Measurements from ENCODE around the gene DIS3L2.

DIS3L2 gene

DNA sequence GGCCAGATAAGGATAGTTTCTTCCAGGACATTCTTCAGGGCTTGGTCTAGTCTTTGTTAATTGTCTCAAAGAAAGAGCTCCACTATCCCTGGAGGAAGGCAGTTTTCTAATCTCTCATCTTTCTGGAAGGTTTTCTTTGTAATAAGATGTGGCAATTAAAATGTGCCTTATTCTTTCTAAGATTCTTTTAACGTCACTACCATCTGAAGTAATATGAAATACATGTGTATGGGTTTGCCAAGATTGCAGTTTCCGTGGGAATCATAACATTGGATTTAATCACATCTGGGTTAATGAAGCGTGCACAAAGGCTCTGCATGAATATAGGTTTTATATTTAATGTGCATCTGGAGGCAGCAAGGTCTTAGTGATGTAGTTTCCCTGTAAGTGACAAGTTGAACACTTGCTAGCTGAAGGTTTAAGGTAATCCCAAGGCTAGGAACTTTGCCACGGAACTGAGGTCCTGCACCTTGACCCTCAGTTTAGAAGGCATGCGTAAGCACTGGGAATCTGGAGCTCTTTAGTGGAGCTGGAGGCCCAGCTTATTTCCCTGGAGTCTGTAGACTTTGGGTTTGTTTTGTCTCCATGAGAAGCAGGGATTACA lies 25.7 kb downstream of the DIS3L2 start:
- Histone ChIP-seq H3K27me3 (ENCODE audit: insufficient read depth, low read length) (no peaks in the 10 kb centered on the region), H2AFZ (ENCODE audit: low read depth, low read length) (no peak overlapping the region), H3K4me1 (ENCODE audit: insufficient read depth, low read length) (peaks cover 24% of the 10 kb centered on the region), H3K36me3 (ENCODE audit: insufficient read depth, low read length) (no peaks in the 10 kb centered on the region), H3K4me3 (ENCODE audit: low read length) (no peak overlapping the region), H3K9me3 (ENCODE audit: low read length) (no peaks in the 10 kb centered on the region)

DNA sequence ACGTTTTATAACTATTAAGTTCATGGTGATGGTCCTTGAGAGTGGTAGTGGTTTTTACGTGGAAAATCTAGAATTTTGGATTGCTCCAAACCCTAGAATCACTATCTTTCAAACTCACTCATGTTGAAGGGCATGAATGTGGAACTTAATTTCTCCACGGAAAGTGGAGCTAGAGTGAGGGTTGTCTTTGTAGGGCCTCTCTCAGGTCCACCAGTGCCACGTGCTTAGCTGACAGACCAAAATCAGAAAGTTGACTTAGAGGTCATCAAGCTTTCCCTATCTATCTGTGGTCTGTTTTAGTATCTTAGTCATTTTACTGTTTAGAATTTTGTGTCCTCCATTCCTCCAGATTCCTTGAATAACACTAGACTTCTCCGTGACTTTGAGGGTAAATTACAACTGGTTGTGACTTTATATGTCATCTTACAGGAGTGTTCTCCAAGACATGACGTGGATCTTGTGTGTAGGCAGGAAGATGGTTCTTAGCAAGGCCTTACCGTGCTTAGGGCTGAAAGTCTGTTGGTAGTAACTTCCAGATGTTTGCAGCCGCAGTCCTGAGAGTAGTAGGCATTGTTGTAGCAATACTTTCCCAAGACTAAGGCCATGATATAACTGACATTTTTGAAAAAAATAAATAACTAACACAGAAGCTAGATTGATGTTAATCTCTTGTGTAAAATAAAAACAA lies 26.8 kb downstream of the DIS3L2 start:
- Histone ChIP-seq H3K4me1 (ENCODE audit: insufficient read depth, low read length) (peaks cover 24% of the 10 kb centered on the region), H3K9me3 (ENCODE audit: low read length) (no peaks in the 10 kb centered on the region), H2AFZ (ENCODE audit: low read depth, low read length) (no peak overlapping the region), H3K36me3 (ENCODE audit: insufficient read depth, low read length) (no peaks in the 10 kb centered on the region), H3K4me3 (ENCODE audit: low read length) (no peak overlapping the region), H3K27me3 (ENCODE audit: insufficient read depth, low read length) (no peaks in the 10 kb centered on the region)

DNA sequence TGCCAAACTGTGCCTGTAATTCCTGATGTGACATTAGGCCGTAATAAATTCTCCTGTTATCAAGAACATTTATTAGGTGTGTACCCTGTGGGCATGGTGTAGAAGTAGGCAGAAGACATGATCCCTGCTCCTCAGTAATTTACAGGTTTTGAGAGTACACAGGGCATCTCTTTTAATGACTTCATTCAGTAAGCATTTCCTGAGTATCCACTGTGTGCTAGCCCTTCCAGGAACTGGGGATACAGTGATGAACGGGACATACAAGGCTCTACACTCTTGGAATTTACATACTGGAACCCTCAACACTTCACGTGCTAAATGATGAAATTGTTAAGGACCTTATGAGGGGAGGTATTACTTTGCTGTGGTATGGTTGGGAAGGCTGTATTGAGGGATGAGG lies 30.2 kb downstream of the DIS3L2 start:
- Histone ChIP-seq H3K27me3 (ENCODE audit: insufficient read depth, low read length) (no peaks in the 10 kb centered on the region), H3K4me3 (ENCODE audit: low read length) (no peak overlapping the region), H3K9me3 (ENCODE audit: low read length) (no peaks in the 10 kb centered on the region), H3K4me1 (ENCODE audit: insufficient read depth, low read length) (peaks cover 24% of the 10 kb centered on the region), H2AFZ (ENCODE audit: low read depth, low read length) (no peak overlapping the region), H3K36me3 (ENCODE audit: insufficient read depth, low read length) (no peaks in the 10 kb centered on the region)

DNA sequence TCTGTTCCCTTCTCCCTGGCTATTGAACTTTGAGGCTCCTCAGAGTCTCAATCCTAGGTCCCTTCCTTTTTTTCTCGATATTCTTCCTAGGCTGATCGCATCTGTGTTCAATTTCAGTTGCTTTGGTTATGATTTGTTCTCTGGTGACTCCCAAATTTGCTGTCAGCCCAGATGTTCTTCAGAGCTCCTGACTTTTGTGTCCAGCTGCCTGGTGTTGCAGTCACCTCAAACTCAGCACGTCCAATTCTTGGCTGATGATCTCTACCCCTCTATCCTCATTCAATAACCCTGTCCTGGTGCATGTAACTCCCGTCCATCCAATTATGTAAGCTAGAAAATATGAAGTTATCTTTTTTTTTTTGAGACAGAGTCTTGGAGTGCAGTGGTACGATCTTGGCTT lies 31.4 kb downstream of the DIS3L2 start:
- no peaks in the 10 kb centered on the region for H3K36me3 ChIP-seq (ENCODE audit: insufficient read depth, low read length)
- H3K27me3 ChIP-seq (ENCODE audit: insufficient read depth, low read length) = no peaks in the 10 kb centered on the region
- H3K4me1 ChIP-seq (ENCODE audit: insufficient read depth, low read length) = peaks cover 20% of the 10 kb centered on the region
- no peaks in the 10 kb centered on the region for H3K9me3 ChIP-seq (ENCODE audit: low read length)
- no peak overlapping the region for H3K4me3 ChIP-seq (ENCODE audit: low read length)
- H2AFZ ChIP-seq (ENCODE audit: low read depth, low read length) = no peak overlapping the region

DNA sequence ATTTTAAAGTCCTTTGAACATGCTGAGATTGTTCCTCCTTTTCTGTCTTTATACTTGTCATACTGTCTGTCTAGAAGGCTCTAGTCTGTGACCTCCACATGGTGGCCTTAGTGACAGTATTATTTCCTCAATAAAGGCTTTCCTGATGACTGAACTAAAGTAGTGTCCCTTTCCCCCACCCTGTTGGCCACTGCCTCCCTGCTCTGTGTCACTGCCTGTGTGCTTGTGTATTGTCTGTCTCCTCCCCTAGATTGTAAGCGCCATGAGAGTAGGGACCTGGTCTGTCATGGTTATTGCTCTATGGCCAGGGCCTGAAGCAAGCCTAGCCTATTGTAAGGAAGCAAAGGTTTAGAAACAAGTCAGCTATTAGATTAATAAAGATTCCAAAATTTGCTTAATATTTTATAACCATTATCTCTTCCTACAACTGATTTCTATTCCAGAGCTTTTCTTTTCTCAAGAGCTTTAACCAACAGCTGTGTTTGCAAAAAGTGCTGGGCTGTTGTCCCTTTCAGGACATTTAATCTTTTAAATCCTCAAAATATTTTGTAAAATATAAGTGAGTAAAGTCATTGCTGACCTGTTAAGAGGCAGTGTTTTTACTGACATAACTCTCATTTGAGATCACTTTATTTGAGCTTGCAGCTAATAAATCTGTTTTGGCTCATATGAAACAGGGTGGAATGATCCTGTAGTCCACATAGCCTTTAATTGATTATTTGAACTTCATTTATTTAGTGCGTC lies 35.5 kb downstream of the DIS3L2 start:
- H3K4me3 ChIP-seq (ENCODE audit: low read length) = no peak overlapping the region
- no peaks in the 10 kb centered on the region for H3K36me3 ChIP-seq (ENCODE audit: insufficient read depth, low read length)
- H2AFZ ChIP-seq (ENCODE audit: low read depth, low read length) = no peak overlapping the region
- no peaks in the 10 kb centered on the region for H3K27me3 ChIP-seq (ENCODE audit: insufficient read depth, low read length)
- H3K9me3 ChIP-seq (ENCODE audit: low read length) = peaks cover 2% of the 10 kb centered on the region
- no peaks in the 10 kb centered on the region for H3K4me1 ChIP-seq (ENCODE audit: insufficient read depth, low read length)

DNA sequence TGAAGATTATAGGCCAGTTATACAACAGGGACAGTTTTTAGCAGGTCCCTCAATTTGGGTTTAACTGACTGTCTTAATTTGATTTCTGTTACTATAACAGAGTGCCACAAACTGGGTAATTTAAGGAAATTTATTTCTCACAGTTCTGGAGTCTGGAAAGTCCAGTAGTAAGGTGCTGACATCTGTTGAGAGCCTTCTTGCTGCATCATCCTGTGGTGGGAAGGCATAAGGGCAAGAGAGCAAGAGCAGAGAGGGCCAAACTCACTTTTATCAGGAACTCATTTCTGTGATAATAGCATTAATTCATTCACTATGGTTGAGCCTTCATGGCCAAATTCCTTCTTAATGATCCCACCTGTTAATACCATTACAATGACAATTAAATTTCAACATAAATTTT lies 36.5 kb downstream of the DIS3L2 start:
- no peaks in the 10 kb centered on the region for H3K4me1 ChIP-seq (ENCODE audit: insufficient read depth, low read length)
- H3K9me3 ChIP-seq (ENCODE audit: low read length) = peaks cover 2% of the 10 kb centered on the region
- H3K27me3 ChIP-seq (ENCODE audit: insufficient read depth, low read length) = no peaks in the 10 kb centered on the region
- H2AFZ ChIP-seq (ENCODE audit: low read depth, low read length) = no peak overlapping the region
- no peaks in the 10 kb centered on the region for H3K36me3 ChIP-seq (ENCODE audit: insufficient read depth, low read length)
- no peak overlapping the region for H3K4me3 ChIP-seq (ENCODE audit: low read length)

DNA sequence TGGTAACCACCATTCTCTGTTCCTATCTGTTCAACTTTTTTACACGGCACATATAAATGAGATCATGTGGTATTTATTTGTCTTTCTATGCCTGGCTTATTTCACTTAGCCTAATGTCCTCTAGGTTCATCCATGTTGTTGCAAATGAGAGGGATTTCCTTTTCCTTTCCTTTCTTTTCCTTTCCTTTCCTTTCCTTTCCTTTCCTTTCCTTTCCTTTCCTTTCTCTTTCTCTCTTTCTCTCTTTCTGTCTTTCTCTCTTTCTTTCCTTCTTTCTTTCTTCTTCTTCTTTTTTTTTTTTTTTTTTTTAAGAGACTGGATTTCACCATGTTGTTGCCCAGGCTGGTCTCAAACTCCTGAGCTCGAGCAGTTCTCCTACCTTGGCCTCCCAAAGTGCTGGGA lies 38.9 kb downstream of the DIS3L2 start:
- H3K27me3 ChIP-seq (ENCODE audit: insufficient read depth, low read length) = no peaks in the 10 kb centered on the region
- H3K4me1 ChIP-seq (ENCODE audit: insufficient read depth, low read length) = no peaks in the 10 kb centered on the region
- no peaks in the 10 kb centered on the region for H3K36me3 ChIP-seq (ENCODE audit: insufficient read depth, low read length)
- no peak overlapping the region for H3K4me3 ChIP-seq (ENCODE audit: low read length)
- no peak overlapping the region for H2AFZ ChIP-seq (ENCODE audit: low read depth, low read length)
- H3K9me3 ChIP-seq (ENCODE audit: low read length) = peaks cover 2% of the 10 kb centered on the region

DNA sequence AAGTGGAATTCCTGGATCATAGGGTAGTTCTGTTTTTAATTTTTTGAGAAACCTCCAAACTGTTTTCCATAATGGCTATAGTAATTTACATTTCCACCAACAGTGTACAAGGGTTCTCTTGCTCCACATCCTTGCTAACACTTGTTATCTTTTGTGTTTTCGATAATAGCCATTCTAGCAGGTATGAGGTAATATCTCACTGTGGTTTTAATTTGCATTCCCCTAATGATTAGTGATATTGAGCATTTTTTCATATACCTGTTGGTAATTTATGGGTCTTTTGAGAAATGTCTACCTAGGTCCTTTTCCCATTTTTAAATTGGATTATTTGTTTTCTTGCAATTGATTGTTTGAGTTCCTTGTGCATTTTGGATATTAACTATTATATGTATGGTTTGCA lies 39.6 kb downstream of the DIS3L2 start:
- H3K36me3 ChIP-seq (ENCODE audit: insufficient read depth, low read length) = no peaks in the 10 kb centered on the region
- H3K27me3 ChIP-seq (ENCODE audit: insufficient read depth, low read length) = no peaks in the 10 kb centered on the region
- no peaks in the 10 kb centered on the region for H3K4me1 ChIP-seq (ENCODE audit: insufficient read depth, low read length)
- peaks cover 2% of the 10 kb centered on the region for H3K9me3 ChIP-seq (ENCODE audit: low read length)
- H3K4me3 ChIP-seq (ENCODE audit: low read length) = no peak overlapping the region
- no peak overlapping the region for H2AFZ ChIP-seq (ENCODE audit: low read depth, low read length)

DNA sequence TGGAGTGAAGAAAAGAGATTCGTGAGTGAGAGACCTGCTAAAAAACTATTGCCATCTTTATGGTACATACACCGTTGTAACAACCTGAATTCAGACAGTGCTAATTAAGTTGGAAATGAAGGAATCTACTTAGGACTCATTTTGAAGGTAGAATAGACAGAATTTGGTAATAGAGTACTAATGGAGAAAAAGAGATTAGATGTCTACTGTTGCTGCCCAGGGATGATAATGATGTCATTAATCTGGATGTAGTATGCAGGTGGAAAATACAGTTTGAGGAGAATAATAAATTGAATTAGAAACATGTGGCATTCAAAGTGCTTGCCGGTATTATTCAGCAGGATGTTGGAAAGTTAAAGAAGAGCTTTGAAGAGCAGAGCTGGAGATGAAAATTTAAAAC lies 44.7 kb downstream of the DIS3L2 start:
- no peaks in the 10 kb centered on the region for H3K27me3 ChIP-seq (ENCODE audit: insufficient read depth, low read length)
- no peak overlapping the region for H3K4me3 ChIP-seq (ENCODE audit: low read length)
- H3K9me3 ChIP-seq (ENCODE audit: low read length) = peaks cover 7% of the 10 kb centered on the region
- H2AFZ ChIP-seq (ENCODE audit: low read depth, low read length) = no peak overlapping the region
- peaks cover 12% of the 10 kb centered on the region for H3K4me1 ChIP-seq (ENCODE audit: insufficient read depth, low read length)
- H3K36me3 ChIP-seq (ENCODE audit: insufficient read depth, low read length) = no peaks in the 10 kb centered on the region

DNA sequence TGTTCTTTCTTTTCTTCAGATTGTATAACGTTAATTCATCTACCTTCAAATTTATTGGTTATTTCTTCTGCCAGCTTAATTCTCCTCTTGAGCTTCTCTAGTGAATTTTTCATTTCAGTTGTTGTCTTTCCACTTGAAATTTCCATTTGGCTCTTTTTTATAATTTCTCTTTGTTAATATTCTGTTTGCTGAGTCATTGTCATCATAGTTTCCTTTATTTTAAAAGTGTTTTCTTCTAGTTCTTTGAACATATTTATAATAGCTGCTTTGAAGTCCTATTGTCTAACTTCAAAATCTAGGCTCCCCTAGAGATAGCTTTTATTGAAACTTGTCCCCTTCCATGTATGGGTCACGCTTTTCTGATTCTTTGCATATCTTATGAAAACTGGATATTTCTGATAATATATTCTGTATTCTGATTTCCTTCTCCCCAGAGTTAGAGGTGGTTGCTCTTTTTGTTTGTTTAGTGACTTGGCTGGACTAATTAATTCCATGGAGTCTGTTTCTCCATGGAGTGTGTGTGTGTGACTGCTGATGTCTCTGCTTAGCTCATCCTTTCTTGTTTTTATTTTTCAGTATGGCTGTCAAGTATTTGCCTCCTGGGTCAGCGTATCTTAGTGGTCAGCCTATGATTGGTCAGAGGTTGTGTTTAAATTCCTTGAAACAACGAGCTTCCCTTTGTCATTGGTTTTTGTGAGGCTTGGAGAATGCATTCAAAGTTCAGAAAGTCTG lies 47.6 kb downstream of the DIS3L2 start:
- Histone ChIP-seq H3K4me1 (ENCODE audit: insufficient read depth, low read length) (peaks cover 12% of the 10 kb centered on the region), H2AFZ (ENCODE audit: low read depth, low read length) (no peak overlapping the region), H3K36me3 (ENCODE audit: insufficient read depth, low read length) (no peaks in the 10 kb centered on the region), H3K9me3 (ENCODE audit: low read length) (peaks cover 7% of the 10 kb centered on the region), H3K27me3 (ENCODE audit: insufficient read depth, low read length) (no peaks in the 10 kb centered on the region), H3K4me3 (ENCODE audit: low read length) (no peak overlapping the region)

DNA sequence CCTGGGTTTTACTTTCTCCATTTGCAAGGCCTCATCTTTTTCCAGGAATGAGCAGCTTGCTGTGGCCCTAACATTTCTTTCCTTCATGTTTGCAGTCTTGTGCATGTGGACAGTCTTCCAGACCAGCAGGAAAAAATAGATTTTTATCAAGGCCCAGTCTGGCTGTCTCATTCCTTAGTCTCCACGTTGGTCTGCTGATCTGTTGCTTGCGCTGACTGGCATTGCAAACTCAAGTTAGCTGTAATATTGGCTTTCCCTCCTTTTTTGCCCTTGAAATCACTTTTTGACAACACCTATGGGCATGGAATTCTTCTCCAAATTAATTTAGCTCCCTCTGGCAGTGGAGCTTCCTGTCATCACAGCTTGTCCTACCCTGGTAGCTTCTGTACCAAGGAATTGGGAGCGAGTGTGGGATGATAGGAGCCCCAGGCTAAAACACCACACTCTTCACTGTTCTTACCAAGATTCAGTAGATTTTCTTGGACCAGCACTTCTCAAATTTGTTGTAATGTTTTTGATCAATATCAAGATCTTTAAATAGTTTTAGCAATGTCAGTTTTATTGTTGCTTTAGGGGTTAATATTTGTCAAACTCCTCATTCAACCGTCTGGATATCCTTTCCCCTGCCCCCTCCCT lies 48.2 kb downstream of the DIS3L2 start:
- H3K27me3 ChIP-seq (ENCODE audit: insufficient read depth, low read length) = no peaks in the 10 kb centered on the region
- peaks cover 7% of the 10 kb centered on the region for H3K9me3 ChIP-seq (ENCODE audit: low read length)
- peaks cover 12% of the 10 kb centered on the region for H3K4me1 ChIP-seq (ENCODE audit: insufficient read depth, low read length)
- no peak overlapping the region for H3K4me3 ChIP-seq (ENCODE audit: low read length)
- H2AFZ ChIP-seq (ENCODE audit: low read depth, low read length) = no peak overlapping the region
- no peaks in the 10 kb centered on the region for H3K36me3 ChIP-seq (ENCODE audit: insufficient read depth, low read length)

DNA sequence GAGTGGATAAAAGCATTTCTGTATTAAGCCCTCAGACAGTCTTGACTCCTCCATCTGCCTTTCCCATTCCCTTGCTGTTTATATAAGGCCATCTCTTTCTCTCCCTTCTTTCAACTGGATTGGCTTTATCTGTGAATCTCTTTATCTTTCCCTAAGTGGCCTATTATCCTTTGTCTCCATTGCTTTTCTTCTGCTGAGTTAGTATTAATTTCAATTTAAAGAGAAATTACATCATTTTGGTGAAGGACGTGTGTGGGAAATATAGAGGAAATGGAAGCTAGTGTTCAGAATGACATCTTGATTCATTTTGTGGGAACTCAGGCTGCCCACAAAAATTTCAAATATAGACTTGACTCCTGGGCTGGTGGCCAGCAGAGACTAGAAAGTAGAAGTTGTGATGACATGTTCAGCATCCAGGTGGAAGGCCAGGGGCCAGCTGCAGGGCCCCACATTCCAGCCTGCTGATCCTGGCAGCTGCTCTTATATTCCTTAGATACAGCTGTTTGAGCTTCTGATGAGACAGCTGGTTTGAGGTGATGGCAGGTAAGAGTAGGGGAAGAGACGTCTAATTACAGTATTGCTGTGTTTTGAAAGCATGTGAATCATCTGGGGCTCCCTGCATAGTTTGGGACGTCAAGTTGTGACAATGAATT lies 52.3 kb downstream of the DIS3L2 start:
- H3K27me3 ChIP-seq (ENCODE audit: insufficient read depth, low read length) = no peaks in the 10 kb centered on the region
- no peak overlapping the region for H3K4me3 ChIP-seq (ENCODE audit: low read length)
- peaks cover 11% of the 10 kb centered on the region for H3K36me3 ChIP-seq (ENCODE audit: insufficient read depth, low read length)
- peaks cover 9% of the 10 kb centered on the region for H3K4me1 ChIP-seq (ENCODE audit: insufficient read depth, low read length)
- peaks cover 7% of the 10 kb centered on the region for H3K9me3 ChIP-seq (ENCODE audit: low read length)
- H2AFZ ChIP-seq (ENCODE audit: low read depth, low read length) = no peak overlapping the region

Data from neuron (in vitro differentiated cells).